KMS-11 (cell line): Measurements from ENCODE around the gene TM9SF4.

Experiments
- H2AFZ ChIP-seq: fragments of 200-600 bp; sonication (generic); 2 replicates; pipeline ENCODE4 v1.6.1; 2016; ENCODE audit warnings: antibody characterized with exemption, mixed run types, low read depth
- H3K27ac ChIP-seq: fragments of 200-600 bp; sonication (generic); 2 replicates; pipeline ENCODE4 v1.6.1; 2016; ENCODE audit warnings: mild to moderate bottlenecking, mixed run types
- H3K27me3 ChIP-seq: fragments of 200-600 bp; sonication (generic); 2 replicates; pipeline ENCODE4 v1.6.1; 2017; ENCODE audit warnings: mild to moderate bottlenecking, low read depth, mixed run types, moderate library complexity; ENCODE audit not compliant: insufficient read depth
- H3K36me3 ChIP-seq: fragments of 200-600 bp; sonication (generic); 2 replicates; pipeline ENCODE4 v1.6.1; 2017; ENCODE audit warnings: mild to moderate bottlenecking, mixed run types; ENCODE audit not compliant: insufficient read depth
- H3K4me1 ChIP-seq: fragments of 200-600 bp; sonication (generic); 2 replicates; pipeline ENCODE4 v1.6.1; 2016; ENCODE audit warnings: mild to moderate bottlenecking, low read depth, mixed run types; ENCODE audit not compliant: poor library complexity, severe bottlenecking
- H3K4me2 ChIP-seq: fragments of 200-600 bp; sonication (generic); 2 replicates; pipeline ENCODE4 v1.7.0; 2016; ENCODE audit warnings: mild to moderate bottlenecking, mixed run types
- H3K4me3 ChIP-seq: fragments of 200-600 bp; sonication (generic); IDR thresholded peaks from 2 replicates; pipeline ENCODE4 v1.6.1; 2017; ENCODE audit warnings: low read depth, low read length, mixed read lengths; ENCODE audit not compliant: insufficient read depth
- H3K79me2 ChIP-seq: fragments of 200-600 bp; sonication (generic); 2 replicates; pipeline ENCODE4 v1.6.1; 2016; ENCODE audit warnings: low read depth, mixed run types; ENCODE audit not compliant: insufficient read depth
- H3K9ac ChIP-seq: fragments of 200-600 bp; sonication (generic); 2 replicates; pipeline ENCODE4 v1.6.1; 2016; ENCODE audit warnings: mild to moderate bottlenecking, mixed run types
- H4K20me1 ChIP-seq: fragments of 200-600 bp; sonication (generic); 2 replicates; pipeline ENCODE4 v1.6.1; 2016; ENCODE audit warnings: mild to moderate bottlenecking, mixed run types; ENCODE audit not compliant: insufficient read depth
- CTCF ChIP-seq: fragments of 200-600 bp; sonication (generic); conservative IDR thresholded peaks from 2 replicates; pipeline ENCODE4 v1.6.1; 2017; ENCODE audit warnings: low read depth, mild to moderate bottlenecking, antibody characterized with exemption, low read length, moderate library complexity, mixed read lengths

The TM9SF4 gene

GRCh38 chr20:32215729-32216128 is 106.2 kb downstream of the TM9SF4 start:
- Histone ChIP-seq H3K79me2 (no peaks in the 10 kb centered on the region), H2AFZ (no peak overlapping the region), H3K27ac (no peak overlapping the region), H3K4me1 (no peaks in the 10 kb centered on the region), H3K27me3 (no peaks in the 10 kb centered on the region), H3K9ac (no peak overlapping the region), H3K4me2 (no peak overlapping the region), H3K36me3 (peaks cover 6% of the 10 kb centered on the region; the same call in 1 of the 2 replicates), H3K4me3 (no peak overlapping the region), H4K20me1 (no peaks in the 10 kb centered on the region)
- no peak for TF ChIP-seq CTCF

- Histone ChIP-seq H3K79me2 (no peaks in the 10 kb centered on the region), H3K9ac (no peak overlapping the region), H3K27ac (no peak overlapping the region), H4K20me1 (no peaks in the 10 kb centered on the region), H3K4me3 (no peak overlapping the region), H3K4me1 (no peaks in the 10 kb centered on the region), H3K4me2 (no peak overlapping the region), H3K36me3 (peaks cover 6% of the 10 kb centered on the region; the same call in 1 of the 2 replicates), H2AFZ (no peak overlapping the region), H3K27me3 (no peaks in the 10 kb centered on the region)
- no peak for TF ChIP-seq CTCF
Observed at GRCh38 chr20:32216179-32217142, 106.9 kb downstream of the TM9SF4 start.
